Astrocyte of the cerebellum (primary cell): ENCODE results near the gene ARHGAP15.
A peak's percentile ranks its signal among the peaks of the same experiment; 100 is the strongest.

Experiments
- DNase-seq: peaks from one replicate; pipeline ENCODE4 v3.0.0-alpha.2; 2011; ENCODE audit warnings: low read depth
- H3K4me3 ChIP-seq: 2 replicates; pipeline ENCODE4 v1.5.1; 2011; ENCODE audit warnings: mild to moderate bottlenecking, low read depth, low read length, moderate library complexity
- in situ Hi-C: cut with HindIII; loops from 2 replicates; pipeline ENCODE4 v1.10.0; 2017; ENCODE audit warnings: low sequenced_read_pairs
- TF ChIP-seq, protein P1 (sequence below): IDR thresholded peaks from 2 replicates; pipeline ENCODE4 v1.5.1; 2012; ENCODE audit warnings: low read length, low read depth, moderate library complexity, mild to moderate bottlenecking; ENCODE audit errors: missing control alignments

The ARHGAP15 gene

DNA sequence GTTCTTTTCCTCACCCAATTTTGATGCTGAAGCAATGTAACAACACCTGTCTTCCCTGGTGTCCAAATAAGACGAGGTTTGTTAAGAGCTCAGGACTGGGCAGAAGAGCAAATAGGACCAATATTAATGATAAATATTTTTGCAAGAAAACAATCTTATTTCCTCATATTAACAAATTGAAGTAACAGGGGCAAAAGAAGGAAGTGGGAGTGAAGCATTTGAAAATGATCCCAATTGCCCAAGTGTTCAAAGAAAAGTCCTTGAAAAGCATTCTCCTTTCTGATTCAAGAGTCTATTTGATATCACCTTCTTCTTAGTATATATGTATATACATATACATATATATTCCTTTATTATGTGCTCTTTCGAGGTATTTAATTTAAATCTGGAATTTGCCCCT lies 418.8 kb downstream of the ARHGAP15 start:
- H3K4me3 ChIP-seq = no peak overlapping the region
- TF ChIP-seq, protein P1, sequence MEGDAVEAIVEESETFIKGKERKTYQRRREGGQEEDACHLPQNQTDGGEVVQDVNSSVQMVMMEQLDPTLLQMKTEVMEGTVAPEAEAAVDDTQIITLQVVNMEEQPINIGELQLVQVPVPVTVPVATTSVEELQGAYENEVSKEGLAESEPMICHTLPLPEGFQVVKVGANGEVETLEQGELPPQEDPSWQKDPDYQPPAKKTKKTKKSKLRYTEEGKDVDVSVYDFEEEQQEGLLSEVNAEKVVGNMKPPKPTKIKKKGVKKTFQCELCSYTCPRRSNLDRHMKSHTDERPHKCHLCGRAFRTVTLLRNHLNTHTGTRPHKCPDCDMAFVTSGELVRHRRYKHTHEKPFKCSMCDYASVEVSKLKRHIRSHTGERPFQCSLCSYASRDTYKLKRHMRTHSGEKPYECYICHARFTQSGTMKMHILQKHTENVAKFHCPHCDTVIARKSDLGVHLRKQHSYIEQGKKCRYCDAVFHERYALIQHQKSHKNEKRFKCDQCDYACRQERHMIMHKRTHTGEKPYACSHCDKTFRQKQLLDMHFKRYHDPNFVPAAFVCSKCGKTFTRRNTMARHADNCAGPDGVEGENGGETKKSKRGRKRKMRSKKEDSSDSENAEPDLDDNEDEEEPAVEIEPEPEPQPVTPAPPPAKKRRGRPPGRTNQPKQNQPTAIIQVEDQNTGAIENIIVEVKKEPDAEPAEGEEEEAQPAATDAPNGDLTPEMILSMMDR = no peak
- in situ Hi-C loops = no loop called here
- DNase-seq = no peak

DNA sequence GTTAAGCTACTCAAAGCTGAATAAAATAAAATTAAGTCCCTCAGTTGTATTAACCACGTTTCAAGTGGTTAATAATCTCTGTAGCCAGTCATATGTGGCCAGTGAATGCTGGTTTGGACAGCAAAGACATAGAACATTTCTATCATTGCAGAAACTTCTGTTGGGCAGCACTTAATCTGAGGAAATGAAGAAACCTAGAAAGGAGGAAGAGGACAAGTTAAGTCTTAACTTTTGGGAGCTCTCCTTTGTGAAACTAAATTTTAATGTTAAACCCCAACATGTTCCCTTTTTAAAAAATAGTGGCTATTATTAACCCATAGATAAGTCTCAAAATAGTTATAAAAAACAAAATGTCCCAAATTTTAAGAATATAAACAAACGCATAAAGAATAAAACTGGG lies 421.3 kb downstream of the ARHGAP15 start:
- in situ Hi-C loops = no loop called here
- TF ChIP-seq, protein P1 = no peak
- H3K4me3 ChIP-seq = no peak overlapping the region
- no peak for DNase-seq

GRCh38 chr2:143551971-143552650 lies 422.9 kb downstream of the ARHGAP15 start:
- in situ Hi-C loops = no loop called here
- no peak for DNase-seq
- H3K4me3 ChIP-seq = no peak overlapping the region
- TF ChIP-seq, protein P1 = no peak

GRCh38 chr2:143553261-143553660 lies 424.0 kb downstream of the ARHGAP15 start:
- no peak overlapping the region for H3K4me3 ChIP-seq
- TF ChIP-seq, protein P1 = no peak
- in situ Hi-C loops = no loop called here
- DNase-seq = no peak

- no peak overlapping the region for H3K4me3 ChIP-seq
- peak; percentile 26 for DNase-seq
- TF ChIP-seq, protein P1 = no peak
- in situ Hi-C loops = no loop called here
Measured at GRCh38 chr2:143558665-143559064, 429.4 kb downstream of the ARHGAP15 start.

DNA sequence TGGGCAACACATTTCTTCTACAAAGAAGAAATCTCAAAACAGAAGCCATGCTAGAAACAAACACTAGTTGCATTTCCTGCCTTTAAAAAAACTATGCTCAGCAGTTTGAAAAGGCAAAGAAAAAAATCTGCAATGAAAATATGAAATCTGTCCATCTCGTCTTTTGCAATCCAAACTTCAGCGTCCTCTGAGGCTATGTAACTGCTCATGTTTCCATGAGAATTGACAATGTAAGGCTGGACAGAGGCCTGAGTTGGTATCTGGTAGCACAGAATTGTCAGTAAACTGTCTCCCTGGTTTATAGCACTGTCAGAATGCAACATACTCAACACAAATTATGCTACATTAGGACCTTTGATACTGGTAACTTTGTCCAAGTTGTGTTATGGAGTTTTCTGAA lies 429.9 kb downstream of the ARHGAP15 start:
- DNase-seq = no peak
- H3K4me3 ChIP-seq = no peak overlapping the region
- TF ChIP-seq, protein P1 = no peak
- in situ Hi-C loops = no loop called here
